GM12878 (cell line): ENCODE measurements around the gene IRF4. TPM values are rescaled to one million over a fixed set of nuclear protein-coding genes. Genes with fewer than 3 reads are reported as not detected.

ENCODE experiments used
- ATAC-seq: fragments of 200-7000 bp; cut with Tn5 transposase; 3 replicates; pipeline ENCODE4 v1.9.1; 2020; ENCODE audit warnings: mild to moderate bottlenecking, moderate library complexity
- BruUV-seq: library from RNA; stranded (reverse); fragments of 400-500 nt; replicated peaks from 2 replicates; lab custom pipeline; 2021; lab: Mats Ljungman, UMichigan
- CTCF ChIA-PET: fragments of 300-600 bp; sonication (Branson Sonifier 250); formaldehyde crosslinking; extraction: SDS; loops from one replicate; lab custom pipeline; 2021; ENCODE audit warnings: inconsistent platforms; lab: Yijun Ruan, JAX
- POLR2A ChIA-PET: fragments of 350-600 bp; formaldehyde crosslinking; extraction: SDS; loops from one replicate; lab custom pipeline; 2021; ENCODE audit warnings: inconsistent platforms; lab: Charles Lee
- RAD21 ChIA-PET: fragments of 300-600 bp; sonication (Branson Sonifier 250); formaldehyde crosslinking; loops from one replicate; lab custom pipeline; 2023; ENCODE audit warnings: antibody characterized with exemption; ENCODE audit not compliant: unreplicated experiment; lab: Charles Lee
- SMC1A ChIA-PET: fragments of 300-600 bp; sonication (Branson Sonifier 250); formaldehyde crosslinking; loops from one replicate; lab custom pipeline; 2023; ENCODE audit not compliant: unreplicated experiment, uncharacterized antibody; lab: Charles Lee
- DNase-seq: peaks from one replicate; pipeline ENCODE4 v3.0.0-alpha.2; 2011; ENCODE audit warnings: low read depth, low spot score
- FAIRE-seq: peaks from 3 replicates; lab custom pipeline; 2011; peaks lifted over from hg19 to GRCh38; lab: Jason Lieb, UNC
- H2AFZ ChIP-seq: 2 replicates; pipeline ENCODE4 v1.6.0; 2011; ENCODE audit warnings: low read depth, low read length, control low read depth; ENCODE audit not compliant: control insufficient read depth
- H3K27ac ChIP-seq: 2 replicates; pipeline ENCODE4 v1.5.1; 2011; ENCODE audit warnings: control low read depth; ENCODE audit not compliant: control insufficient read depth, insufficient read depth
- H3K27me3 ChIP-seq, 2 experiments: replicated peaks in 1 of 2; 2 replicates each; pipeline versions ENCODE4 v1.6.0 to v1.6.1; 2011; ENCODE audit warnings: low read length in 1 of 2; ENCODE audit not compliant: control insufficient read depth in 2 of 2, insufficient read depth in 2 of 2
- H3K36me3 ChIP-seq, 2 experiments: 2 replicates each; pipeline ENCODE4 v1.5.1; 2011; ENCODE audit warnings: low read length in 1 of 2; ENCODE audit not compliant: control insufficient read depth in 2 of 2, insufficient read depth in 2 of 2
- H3K4me1 ChIP-seq: 2 replicates; pipeline ENCODE4 v1.6.1; 2011; ENCODE audit warnings: mild to moderate bottlenecking, low read length, moderate library complexity, mixed read lengths; ENCODE audit not compliant: control insufficient read depth, insufficient read depth
- H3K4me2 ChIP-seq: 2 replicates; pipeline ENCODE4 v1.6.0; 2011; ENCODE audit warnings: control low read depth; ENCODE audit not compliant: control insufficient read depth, insufficient read depth
- H3K4me3 ChIP-seq: fragments of 200-600 bp; sonication (generic); 2 replicates; pipeline ENCODE4 v1.5.1; 2016
- H3K79me2 ChIP-seq: 2 replicates; pipeline ENCODE4 v1.6.0; 2011; ENCODE audit warnings: low read length; ENCODE audit not compliant: control insufficient read depth, insufficient read depth
- H3K9ac ChIP-seq: 2 replicates; pipeline ENCODE4 v1.8.0; 2011; ENCODE audit warnings: low read length, control low read depth, mixed read lengths; ENCODE audit not compliant: control insufficient read depth, insufficient read depth
- H3K9me3 ChIP-seq: replicated peaks from 3 replicates; pipeline ENCODE4 v1.5.1; 2011; ENCODE audit warnings: mild to moderate bottlenecking, low read length; ENCODE audit not compliant: control insufficient read depth, insufficient read depth
- H4K20me1 ChIP-seq: 2 replicates; pipeline ENCODE4 v1.6.0; 2011; ENCODE audit not compliant: control insufficient read depth, insufficient read depth
- CBFB ChIP-seq: IDR thresholded peaks from 2 replicates; pipeline ENCODE4 v1.6.1; 2016; ENCODE audit warnings: antibody characterized with exemption, low read depth
- CBX5 ChIP-seq: sonication (generic); IDR thresholded peaks from 2 replicates; pipeline ENCODE4 v1.6.1; 2016; ENCODE audit warnings: low read depth, moderate library complexity, mild to moderate bottlenecking, inconsistent platforms
- HDAC2 ChIP-seq: fragments of 200-600 bp; sonication (generic); IDR thresholded peaks from 2 replicates; pipeline ENCODE4 v1.6.1; 2017
- NFYB ChIP-seq: IDR thresholded peaks from 2 replicates; pipeline ENCODE4 v1.6.1; 2011; ENCODE audit warnings: low read depth, mild to moderate bottlenecking, low read length, improper control_type of control experiment, moderate library complexity; ENCODE audit not compliant: insufficient read depth
- POLR2AphosphoS5 ChIP-seq: IDR thresholded peaks from 2 replicates; pipeline ENCODE4 v1.6.1; 2011; ENCODE audit warnings: mild to moderate bottlenecking, low read length, inconsistent platforms
- POU2F2 ChIP-seq: IDR thresholded peaks from 3 replicates; pipeline ENCODE4 v1.6.1; 2011; ENCODE audit warnings: low read depth, mild to moderate bottlenecking, low read length, borderline replicate concordance
- RCOR1 ChIP-seq: conservative IDR thresholded peaks from 2 replicates; pipeline ENCODE4 v1.6.1; 2012; ENCODE audit warnings: low read depth, low read length, improper control_type of control experiment
- SREBF2 ChIP-seq: IDR thresholded peaks from 2 replicates; pipeline ENCODE4 v1.6.1; 2012; ENCODE audit warnings: mild to moderate bottlenecking, low read length
- STAT3 ChIP-seq: IDR thresholded peaks from 2 replicates; pipeline ENCODE4 v1.6.1; 2011; ENCODE audit warnings: low read depth, low read length, improper control_type of control experiment
- ZBTB40 ChIP-seq: fragments of 450-650 bp; IDR thresholded peaks from 2 replicates; pipeline ENCODE4 v1.6.1; 2016; ENCODE audit warnings: mild to moderate bottlenecking, moderate library complexity, borderline replicate concordance
- ZSCAN29 ChIP-seq: fragments of 450-650 bp; IDR thresholded peaks from 2 replicates; pipeline ENCODE4 v1.6.1; 2017; ENCODE audit warnings: mild to moderate bottlenecking, moderate library complexity
- WGBS: methylation state at CpG from one replicate; pipeline ENCODE4 v1.1.6; 2016; ENCODE audit warnings: low lambda C conversion rate; ENCODE audit not compliant: insufficient replicate concordance, insufficient coverage; ENCODE audit errors: missing lambda C conversion rate; 5-methylcytosine and 5-hydroxymethylcytosine counted together
- in situ Hi-C: fragments of 300-500 bp; cut with MboI; formaldehyde crosslinking; loops from 9 replicates; pipeline ENCODE4 v1.14.3; 2018; ENCODE audit warnings: mixed read lengths
- intact Hi-C: fragments of 100-400 bp; cut with micrococcal nuclease; formaldehyde crosslinking; loops from one replicate; pipeline ENCODE4 v1.14.2; 2022; ENCODE audit not compliant: unreplicated experiment
- polyA plus RNA-seq, 11 experiments: library from polyadenylated mRNA; depleted of rRNA in 4 of 11; unstranded in 6 of 11; stranded (reverse) in 5 of 11; fragments of >200 nt; fragmentation: Nextera tagmentation in 4 of 11; fragmentation: Illumina TruSeq in 1 of 11; extraction: Ambion mirVana in 4 of 11; extraction: Trizol in 1 of 11; gene quantifications; 1 replicate in 1 of 11; 2 replicates in 10 of 11; pipeline versions ENCODE4 v1.2.1 to v1.2.3, GENCODE V29; 2011 to 2016; ENCODE audit warnings: inconsistent platforms in 2 of 11, missing spikeins in 2 of 11, low read depth in 1 of 11
- total RNA-seq, 4 experiments: library from RNA; depleted of rRNA in 3 of 4; stranded (reverse); fragments of >200 nt in 3 of 4; fragmentation: Illumina TruSeq in 1 of 4; extraction: Trizol in 1 of 4; gene quantifications; 2 replicates each; pipeline versions ENCODE4 v1.2.1 to v1.2.3, GENCODE V29; 2013 to 2021
- TF ChIP-seq, protein P1 (sequence below): IDR thresholded peaks from 2 replicates; pipeline ENCODE4 v1.6.1; 2011; ENCODE audit warnings: borderline replicate concordance, low read depth, mild to moderate bottlenecking, moderate library complexity, mixed read lengths, low read length; ENCODE audit not compliant: insufficient read depth; ENCODE audit errors: extremely low read length
- TF ChIP-seq, protein P2 (sequence below): fragments of 450-650 bp; IDR thresholded peaks from 2 replicates; pipeline ENCODE4 v1.6.1; 2016; ENCODE audit warnings: mild to moderate bottlenecking

Gene IRF4
- total and polyA plus RNA-seq, 10 of the 15 experiments (the other 5 are each of a cell fraction or from before 2014, with no cell fraction given) = 50.0 to 495 (median 257) TPM

GRCh38 chr6:424741-425417 is 33.3 kb downstream of the IRF4 start:
- TF ChIP-seq, protein P1, sequence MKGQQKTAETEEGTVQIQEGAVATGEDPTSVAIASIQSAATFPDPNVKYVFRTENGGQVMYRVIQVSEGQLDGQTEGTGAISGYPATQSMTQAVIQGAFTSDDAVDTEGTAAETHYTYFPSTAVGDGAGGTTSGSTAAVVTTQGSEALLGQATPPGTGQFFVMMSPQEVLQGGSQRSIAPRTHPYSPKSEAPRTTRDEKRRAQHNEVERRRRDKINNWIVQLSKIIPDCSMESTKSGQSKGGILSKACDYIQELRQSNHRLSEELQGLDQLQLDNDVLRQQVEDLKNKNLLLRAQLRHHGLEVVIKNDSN = no peak
- no peak for TF ChIP-seq POU2F2
- TF ChIP-seq ZSCAN29 = no peak
- no peak for TF ChIP-seq ZBTB40
- TF ChIP-seq, protein P2, sequence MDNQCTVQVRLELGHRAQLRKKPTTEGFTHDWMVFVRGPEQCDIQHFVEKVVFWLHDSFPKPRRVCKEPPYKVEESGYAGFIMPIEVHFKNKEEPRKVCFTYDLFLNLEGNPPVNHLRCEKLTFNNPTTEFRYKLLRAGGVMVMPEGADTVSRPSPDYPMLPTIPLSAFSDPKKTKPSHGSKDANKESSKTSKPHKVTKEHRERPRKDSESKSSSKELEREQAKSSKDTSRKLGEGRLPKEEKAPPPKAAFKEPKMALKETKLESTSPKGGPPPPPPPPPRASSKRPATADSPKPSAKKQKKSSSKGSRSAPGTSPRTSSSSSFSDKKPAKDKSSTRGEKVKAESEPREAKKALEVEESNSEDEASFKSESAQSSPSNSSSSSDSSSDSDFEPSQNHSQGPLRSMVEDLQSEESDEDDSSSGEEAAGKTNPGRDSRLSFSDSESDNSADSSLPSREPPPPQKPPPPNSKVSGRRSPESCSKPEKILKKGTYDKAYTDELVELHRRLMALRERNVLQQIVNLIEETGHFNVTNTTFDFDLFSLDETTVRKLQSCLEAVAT = no peak
- no peak for TF ChIP-seq POLR2AphosphoS5
- TF ChIP-seq NFYB = no peak
- no peak for TF ChIP-seq STAT3
- TF ChIP-seq CBFB = no peak
- no peak for TF ChIP-seq HDAC2
- TF ChIP-seq RCOR1 = no peak
- TF ChIP-seq SREBF2 = no peak
- no peak for TF ChIP-seq CBX5
- SMC1A ChIA-PET = no interaction called here
- Histone ChIP-seq H3K4me3 (no peak overlapping the region), H2AFZ (no peak overlapping the region), H3K79me2 (no peaks in the 10 kb centered on the region), H3K9ac (no peak overlapping the region), H3K9me3 (no peaks in the 10 kb centered on the region; the same call in 2 of the 3 replicates), H3K27me3 (no peaks in the 10 kb centered on the region), H3K36me3 (no peaks in the 10 kb centered on the region), H3K4me2 (no peak overlapping the region), H3K4me1 (peaks cover 11% of the 10 kb centered on the region), H3K27ac (no peak overlapping the region), H4K20me1 (no peaks in the 10 kb centered on the region)
- CTCF ChIA-PET = interaction anchor here (0.6 to 1.1 kb wide), 2 partner anchors 10 to 100 kb away, joined by 3 read pairs; no protein-coding TSS in a partner anchor
- intact Hi-C loops = no loop called here
- ATAC-seq (no peak), DNase-seq (no peak), FAIRE-seq (no peak)
- in situ Hi-C loops = no loop called here
- WGBS = 86% methylated on average over 15 of the region's 27 CpGs
- RAD21 ChIA-PET = no interaction called here
- POLR2A ChIA-PET = no interaction called here
- no TSS peak for BruUV-seq
